Muscle layer of duodenum (tissue), 2 donors: ENCODE measurements around the gene HSBP1.

Source experiments
- H3K27ac ChIP-seq: one replicate; pipeline ENCODE4 v1.7.0; 2013; ENCODE audit warnings: mild to moderate bottlenecking, low read length
- H3K27me3 ChIP-seq: one replicate; pipeline ENCODE4 v1.7.0; 2013; ENCODE audit warnings: low read depth, mild to moderate bottlenecking, control low read depth, low read length
- H3K36me3 ChIP-seq, 2 donors: one replicate each; pipeline ENCODE4 v1.7.0; 2013; ENCODE audit warnings: low read length in 2 of 2, control low read depth in 1 of 2, mild to moderate bottlenecking in 1 of 2; ENCODE audit not compliant: insufficient read depth in 2 of 2, control insufficient read depth in 1 of 2
- H3K4me1 ChIP-seq, 2 donors: one replicate each; pipeline ENCODE4 v1.7.0; 2013; ENCODE audit warnings: low read length in 2 of 2, mild to moderate bottlenecking in 2 of 2, control low read depth in 1 of 2, moderate library complexity in 1 of 2; ENCODE audit not compliant: insufficient read depth in 2 of 2, control insufficient read depth in 1 of 2
- H3K4me3 ChIP-seq, 2 donors: one replicate each; pipeline ENCODE4 v1.7.0; 2013; ENCODE audit warnings: low read length in 2 of 2, low read depth in 1 of 2, mild to moderate bottlenecking in 1 of 2
- H3K9me3 ChIP-seq, 2 donors: one replicate each; pipeline ENCODE4 v1.7.0; 2013; ENCODE audit warnings: low read length in 2 of 2, control low read depth in 1 of 2, mild to moderate bottlenecking in 1 of 2; ENCODE audit not compliant: control insufficient read depth in 1 of 2
- donor health status: healthy.

HSBP1 gene

DNA sequence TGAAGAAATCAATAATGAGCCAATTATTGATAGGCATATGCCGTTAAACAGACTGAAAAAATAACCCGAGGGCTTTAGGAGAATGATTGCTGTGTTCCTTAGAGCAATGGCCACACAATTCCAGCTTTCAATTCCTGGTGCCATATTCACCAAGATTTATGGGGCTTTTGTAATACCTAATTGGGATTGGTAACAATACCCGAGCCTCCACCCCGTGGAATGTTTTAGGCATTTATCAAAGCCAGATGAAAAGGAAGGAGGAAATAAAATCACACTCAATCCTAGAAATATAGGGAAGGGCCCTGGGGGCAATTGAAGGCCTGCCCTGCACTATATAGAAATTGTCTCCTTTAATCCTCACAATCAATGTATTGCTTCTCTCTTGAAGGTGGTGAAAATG is 49.0 kb downstream of the HSBP1 start:
- Histone ChIP-seq H3K27me3 (no peaks in the 10 kb centered on the region), H3K27ac (no peak overlapping the region)

GRCh38 chr16:83859265-83859664 is 51.5 kb downstream of the HSBP1 start:
- Histone ChIP-seq H3K27me3 (no peaks in the 10 kb centered on the region), H3K4me3 (no peak overlapping the region), H3K27ac (no peak overlapping the region), H3K4me1 (no peaks in the 10 kb centered on the region), H3K36me3 (no peaks in the 10 kb centered on the region), H3K9me3 (no peaks in the 10 kb centered on the region)

More for the DNA sequence above, 49.0 kb downstream of the HSBP1 start:
- Histone ChIP-seq H3K4me3 (no peak overlapping the region), H3K9me3 (no peaks in the 10 kb centered on the region), H3K36me3 (no peaks in the 10 kb centered on the region), H3K4me1 (no peaks in the 10 kb centered on the region)

GRCh38 chr16:83862661-83863060 is 54.9 kb downstream of the HSBP1 start:
- Histone ChIP-seq H3K36me3 (no peaks in the 10 kb centered on the region), H3K27ac (no peak overlapping the region), H3K4me3 (no peak overlapping the region), H3K27me3 (no peaks in the 10 kb centered on the region), H3K4me1 (no peaks in the 10 kb centered on the region), H3K9me3 (no peaks in the 10 kb centered on the region)

GRCh38 chr16:83863682-83864081 is 55.9 kb downstream of the HSBP1 start:
- no peaks in the 10 kb centered on the region for H3K9me3 ChIP-seq
- no peaks in the 10 kb centered on the region for H3K27me3 ChIP-seq
- H3K27ac ChIP-seq = no peak overlapping the region
- no peaks in the 10 kb centered on the region for H3K4me1 ChIP-seq
- H3K36me3 ChIP-seq = no peaks in the 10 kb centered on the region
- H3K4me3 ChIP-seq = no peak overlapping the region
